HG03064 (cell line): Measurements from ENCODE around the gene PSMG4.

ENCODE experiments used
- ATAC-seq: cut with Tn5 transposase; IDR thresholded peaks from one replicate; pipeline ENCODE4 v1.9.1; 2021; ENCODE audit warnings: low read depth; ENCODE audit not compliant: unreplicated experiment

The PSMG4 gene

GRCh38 chr6:3287976-3288707, 29.4 kb downstream of the PSMG4 start:
- ATAC-seq: no peak

- no peak for ATAC-seq
These were observed 30.2 kb downstream of the PSMG4 start for GRCh38 chr6:3288711-3289663.

- no peak for ATAC-seq
These were observed 30.9 kb downstream of the PSMG4 start for GRCh38 chr6:3289664-3290055.

GRCh38 chr6:3290149-3290930, 31.6 kb downstream of the PSMG4 start:
- ATAC-seq: no peak

GRCh38 chr6:3290931-3291211, 32.1 kb downstream of the PSMG4 start:
- no peak for ATAC-seq

- ATAC-seq: no peak
These were observed 32.6 kb downstream of the PSMG4 start for GRCh38 chr6:3291346-3291745.

- no peak for ATAC-seq
These were observed 33.2 kb downstream of the PSMG4 start for GRCh38 chr6:3291987-3292386.

GRCh38 chr6:3292431-3293197, 33.9 kb downstream of the PSMG4 start:
- ATAC-seq: no peak

GRCh38 chr6:3293271-3294155, 34.8 kb downstream of the PSMG4 start:
- no peak for ATAC-seq

- no peak for ATAC-seq
These were observed 35.6 kb downstream of the PSMG4 start for GRCh38 chr6:3294396-3294795.

- ATAC-seq: no peak
These were observed 36.4 kb downstream of the PSMG4 start for GRCh38 chr6:3294921-3295871.

GRCh38 chr6:3296078-3296477, 37.3 kb downstream of the PSMG4 start:
- ATAC-seq: no peak

GRCh38 chr6:3296537-3296936, 37.8 kb downstream of the PSMG4 start:
- ATAC-seq: no peak

- no peak for ATAC-seq
These were observed 38.3 kb downstream of the PSMG4 start for GRCh38 chr6:3297006-3297405.

GRCh38 chr6:3297909-3298308, 39.2 kb downstream of the PSMG4 start:
- ATAC-seq: no peak

- no peak for ATAC-seq
These were observed 40.5 kb downstream of the PSMG4 start for GRCh38 chr6:3299221-3299620.

GRCh38 chr6:3301506-3301905, 42.8 kb downstream of the PSMG4 start:
- no peak for ATAC-seq

GRCh38 chr6:3303795-3304411, 45.2 kb downstream of the PSMG4 start:
- no peak for ATAC-seq
